Measurements from ENCODE around the gene C2CD4B. TPM values are rescaled to one million over a fixed set of nuclear protein-coding genes. Genes with fewer than 3 reads are reported as not detected.

Gene C2CD4B
- total RNA-seq, 1 donor: not detected

GRCh38 chr15:62186578-62186977, 21.5 kb upstream of the C2CD4B start:
- TF ChIP-seq CTCF (IDR thresholded peaks at IDR 0.05; ENCODE audit: extremely low read depth, low read depth, low read length): no peak
- no peak overlapping the region for H3K4me3 ChIP-seq (ENCODE audit: insufficient read depth, low read length)

GRCh38 chr15:62183130-62183529, 18.0 kb upstream of the C2CD4B start:
- H3K27ac ChIP-seq (ENCODE audit: low read depth, low read length): no peak overlapping the region
- peaks cover 19% of the 10 kb centered on the region for H3K27me3 ChIP-seq (ENCODE audit: insufficient read depth, low read length)
- H3K4me3 ChIP-seq (ENCODE audit: insufficient read depth, low read length): no peak overlapping the region
- DNase-seq (ENCODE audit: insufficient read length, low spot score, missing footprints): no peak
- no peak for TF ChIP-seq CTCF (IDR thresholded peaks at IDR 0.05; ENCODE audit: extremely low read depth, low read depth, low read length)
- H3K4me2 ChIP-seq (ENCODE audit: insufficient read depth, low read length): no peak overlapping the region
- no peak overlapping the region for H2AFZ ChIP-seq (ENCODE audit: low read length)
- H3K9me3 ChIP-seq (ENCODE audit: low read depth, low read length): no peaks in the 10 kb centered on the region
- no peaks in the 10 kb centered on the region for H3K36me3 ChIP-seq (ENCODE audit: insufficient read depth, low read length)
- H4K20me1 ChIP-seq (ENCODE audit: insufficient read depth, low read length): no peaks in the 10 kb centered on the region
- no peaks in the 10 kb centered on the region for H3K4me1 ChIP-seq (ENCODE audit: insufficient read depth, low read length)
- H3K79me2 ChIP-seq (ENCODE audit: insufficient read depth, low read length): no peaks in the 10 kb centered on the region

More at GRCh38 chr15:62186578-62186977, 21.5 kb upstream of the C2CD4B start:
- Histone ChIP-seq H4K20me1 (ENCODE audit: insufficient read depth, low read length) (no peaks in the 10 kb centered on the region), H3K27me3 (ENCODE audit: insufficient read depth, low read length) (peaks cover 28% of the 10 kb centered on the region), H3K79me2 (ENCODE audit: insufficient read depth, low read length) (no peaks in the 10 kb centered on the region), H3K4me2 (ENCODE audit: insufficient read depth, low read length) (no peak overlapping the region), H3K9me3 (ENCODE audit: low read depth, low read length) (no peaks in the 10 kb centered on the region), H2AFZ (ENCODE audit: low read length) (no peak overlapping the region), H3K36me3 (ENCODE audit: insufficient read depth, low read length) (no peaks in the 10 kb centered on the region), H3K4me1 (ENCODE audit: insufficient read depth, low read length) (no peaks in the 10 kb centered on the region), H3K27ac (ENCODE audit: low read depth, low read length) (no peak overlapping the region)
- no peak for DNase-seq (ENCODE audit: insufficient read length, low spot score, missing footprints)

- Histone ChIP-seq H3K27ac (ENCODE audit: low read depth, low read length) (no peak overlapping the region), H3K27me3 (ENCODE audit: insufficient read depth, low read length) (peaks cover 52% of the 10 kb centered on the region), H3K9me3 (ENCODE audit: low read depth, low read length) (no peaks in the 10 kb centered on the region), H3K79me2 (ENCODE audit: insufficient read depth, low read length) (no peaks in the 10 kb centered on the region), H3K36me3 (ENCODE audit: insufficient read depth, low read length) (no peaks in the 10 kb centered on the region), H3K4me3 (ENCODE audit: insufficient read depth, low read length) (no peak overlapping the region), H2AFZ (ENCODE audit: low read length) (no peak overlapping the region), H3K4me2 (ENCODE audit: insufficient read depth, low read length) (no peak overlapping the region), H3K4me1 (ENCODE audit: insufficient read depth, low read length) (no peaks in the 10 kb centered on the region), H4K20me1 (ENCODE audit: insufficient read depth, low read length) (no peaks in the 10 kb centered on the region)
- no peak for TF ChIP-seq CTCF (IDR thresholded peaks at IDR 0.05; ENCODE audit: extremely low read depth, low read depth, low read length)
- no peak for DNase-seq (ENCODE audit: insufficient read length, low spot score, missing footprints)
Measured at GRCh38 chr15:62173215-62173614, 8.1 kb upstream of the C2CD4B start.

- Histone ChIP-seq H3K9me3 (ENCODE audit: low read depth, low read length) (no peaks in the 10 kb centered on the region), H3K27me3 (ENCODE audit: insufficient read depth, low read length) (peaks cover 61% of the 10 kb centered on the region), H2AFZ (ENCODE audit: low read length) (no peak overlapping the region), H3K36me3 (ENCODE audit: insufficient read depth, low read length) (no peaks in the 10 kb centered on the region), H3K4me2 (ENCODE audit: insufficient read depth, low read length) (no peak overlapping the region), H4K20me1 (ENCODE audit: insufficient read depth, low read length) (no peaks in the 10 kb centered on the region), H3K4me3 (ENCODE audit: insufficient read depth, low read length) (no peak overlapping the region), H3K79me2 (ENCODE audit: insufficient read depth, low read length) (no peaks in the 10 kb centered on the region), H3K27ac (ENCODE audit: low read depth, low read length) (no peak overlapping the region), H3K4me1 (ENCODE audit: insufficient read depth, low read length) (no peaks in the 10 kb centered on the region)
- no peak for DNase-seq (ENCODE audit: insufficient read length, low spot score, missing footprints)
- TF ChIP-seq CTCF (IDR thresholded peaks at IDR 0.05; ENCODE audit: extremely low read depth, low read depth, low read length): no peak
Measured at GRCh38 chr15:62171882-62172281, 6.8 kb upstream of the C2CD4B start.

Data from osteoblast (primary cell).